Left hindlimb (tissue), 1 donor: ENCODE measurements around the gene ELP1.
"Not testable (repeated sequence)": the region's sequence is repeated elsewhere in the genome, so short reads cannot be mapped to it uniquely, and the experiment has no call there.

Experiments
- DNase-seq: peaks from one replicate; pipeline ENCODE4 v3.0.0-alpha.2; 2018

ELP1 gene

GRCh38 chr9:108928386-108928785 lies 5.5 kb downstream of the ELP1 start:
- DNase-seq, result no peak

GRCh38 chr9:108924466-108924865 lies 9.5 kb downstream of the ELP1 start:
- no peak for DNase-seq

GRCh38 chr9:108921200-108921599 lies 12.7 kb downstream of the ELP1 start:
- no peak for DNase-seq

- not testable (repeated sequence) for DNase-seq
These were observed 13.5 kb downstream of the ELP1 start for GRCh38 chr9:108920401-108920800.

- DNase-seq, result no peak
These were observed 14.4 kb downstream of the ELP1 start for GRCh38 chr9:108919517-108919916.

- no peak for DNase-seq
These were observed 20.5 kb downstream of the ELP1 start for GRCh38 chr9:108913391-108913790.

GRCh38 chr9:108911820-108912219 lies 22.1 kb downstream of the ELP1 start:
- no peak for DNase-seq

- DNase-seq, result no peak
These were observed 23.0 kb downstream of the ELP1 start for GRCh38 chr9:108910914-108911313.

GRCh38 chr9:108910402-108910801 lies 23.5 kb downstream of the ELP1 start:
- DNase-seq, result no peak

- DNase-seq, result no peak
These were observed 28.4 kb downstream of the ELP1 start for GRCh38 chr9:108905494-108905893.

- DNase-seq, result no peak
These were observed 29.8 kb downstream of the ELP1 start for GRCh38 chr9:108904161-108904560.

GRCh38 chr9:108903420-108904103 lies 30.4 kb downstream of the ELP1 start:
- no peak for DNase-seq

GRCh38 chr9:108900176-108900575 lies 33.7 kb downstream of the ELP1 start:
- DNase-seq, result no peak

- not testable (repeated sequence) for DNase-seq
These were observed 34.8 kb downstream of the ELP1 start for GRCh38 chr9:108899023-108899695.

- DNase-seq, result no peak
These were observed 36.4 kb downstream of the ELP1 start for GRCh38 chr9:108897324-108898096.

GRCh38 chr9:108894225-108894997 lies 39.5 kb downstream of the ELP1 start:
- DNase-seq, result no peak

GRCh38 chr9:108889649-108890067 lies 44.3 kb downstream of the ELP1 start:
- DNase-seq, result no peak

GRCh38 chr9:108886594-108887271 lies 47.2 kb downstream of the ELP1 start:
- DNase-seq, result not testable (repeated sequence)

- no peak for DNase-seq
These were observed 48.1 kb downstream of the ELP1 start for GRCh38 chr9:108885643-108886348.

GRCh38 chr9:108884701-108885100 lies 49.2 kb downstream of the ELP1 start:
- no peak for DNase-seq

- DNase-seq, result no peak
These were observed 50.8 kb downstream of the ELP1 start for GRCh38 chr9:108883085-108883484.
